Measurements from ENCODE around the gene BUB1B.
A peak's percentile ranks its signal among the peaks of the same experiment; 100 is the strongest.

DNA sequence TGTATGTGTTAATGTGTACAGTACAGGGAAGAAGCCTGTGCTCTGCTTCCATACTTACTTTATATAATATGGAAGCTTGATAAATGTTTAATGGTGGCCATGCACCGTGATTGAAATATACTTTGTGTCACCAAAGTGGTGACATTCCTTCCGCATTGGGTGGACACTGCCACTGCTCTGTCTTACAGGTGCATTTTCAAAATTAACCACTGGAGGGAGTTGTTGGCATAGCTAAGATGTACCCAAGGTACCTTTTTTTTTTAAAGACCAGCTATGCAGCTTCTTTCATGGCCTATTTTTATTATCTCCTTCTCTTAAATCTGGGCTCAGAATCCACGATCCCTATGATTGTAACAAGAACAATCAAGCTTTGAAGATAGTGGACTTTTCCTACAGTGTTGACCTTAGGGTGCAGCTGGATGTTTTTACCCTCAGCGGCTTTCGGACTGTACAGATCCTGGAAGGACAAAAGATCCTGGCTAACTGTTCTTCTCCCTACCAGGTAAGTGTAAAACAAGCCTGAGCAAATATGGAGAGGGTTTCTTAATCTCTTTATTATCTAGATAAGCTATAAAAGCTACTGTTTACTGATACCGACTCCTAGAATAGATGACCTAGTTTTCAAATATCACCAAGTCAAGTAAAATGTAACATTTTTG lies 56.4 kb downstream of the BUB1B start:
- TF ChIP-seq, protein P1, sequence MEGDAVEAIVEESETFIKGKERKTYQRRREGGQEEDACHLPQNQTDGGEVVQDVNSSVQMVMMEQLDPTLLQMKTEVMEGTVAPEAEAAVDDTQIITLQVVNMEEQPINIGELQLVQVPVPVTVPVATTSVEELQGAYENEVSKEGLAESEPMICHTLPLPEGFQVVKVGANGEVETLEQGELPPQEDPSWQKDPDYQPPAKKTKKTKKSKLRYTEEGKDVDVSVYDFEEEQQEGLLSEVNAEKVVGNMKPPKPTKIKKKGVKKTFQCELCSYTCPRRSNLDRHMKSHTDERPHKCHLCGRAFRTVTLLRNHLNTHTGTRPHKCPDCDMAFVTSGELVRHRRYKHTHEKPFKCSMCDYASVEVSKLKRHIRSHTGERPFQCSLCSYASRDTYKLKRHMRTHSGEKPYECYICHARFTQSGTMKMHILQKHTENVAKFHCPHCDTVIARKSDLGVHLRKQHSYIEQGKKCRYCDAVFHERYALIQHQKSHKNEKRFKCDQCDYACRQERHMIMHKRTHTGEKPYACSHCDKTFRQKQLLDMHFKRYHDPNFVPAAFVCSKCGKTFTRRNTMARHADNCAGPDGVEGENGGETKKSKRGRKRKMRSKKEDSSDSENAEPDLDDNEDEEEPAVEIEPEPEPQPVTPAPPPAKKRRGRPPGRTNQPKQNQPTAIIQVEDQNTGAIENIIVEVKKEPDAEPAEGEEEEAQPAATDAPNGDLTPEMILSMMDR (IDR thresholded peaks at IDR 0.05; ENCODE audit: low read depth, low read length) = peak; percentile 77
- no peak for TF ChIP-seq EZH2phosphoT487 (IDR thresholded peaks at IDR 0.05; ENCODE audit: low read depth)
